H1 (cell line): ENCODE measurements around the gene NR2F1. TPM values are rescaled to one million over a fixed set of nuclear protein-coding genes. Genes with fewer than 3 reads are reported as not detected.

Source experiments
- CTCF ChIA-PET: fragments of 300-600 bp; sonication (Branson Sonifier 250); formaldehyde crosslinking; loops from one replicate; lab custom pipeline; 2021; ENCODE audit not compliant: partially characterized antibody; lab: Charles Lee
- POLR2A ChIA-PET: fragments of 300-600 bp; sonication (Branson Sonifier 250); formaldehyde crosslinking; loops from one replicate; lab custom pipeline; 2021; ENCODE audit warnings: inconsistent platforms; ENCODE audit not compliant: partially characterized antibody; lab: Charles Lee
- DNase-seq, 2 experiments: peaks; one replicate each; pipeline versions ENCODE4 v3.0.0 to v3.0.0-alpha.2; 2010 to 2022; ENCODE audit warnings: low spot score in 2 of 2, low read depth in 1 of 2, mixed read lengths in 1 of 2
- FAIRE-seq: peaks from 2 replicates; lab custom pipeline; 2011; peaks lifted over from hg19 to GRCh38; lab: Jason Lieb, UNC
- H2AFZ ChIP-seq: 2 replicates; pipeline ENCODE4 v1.8.1; 2012; ENCODE audit warnings: low read length, inconsistent platforms
- H2AK5ac ChIP-seq: 2 replicates; pipeline ENCODE4 v1.6.1; 2013; ENCODE audit warnings: low read depth, low read length
- H2BK120ac ChIP-seq: replicated peaks from 2 replicates; pipeline ENCODE3; 2013; ENCODE audit warnings: low read depth, low read length, inconsistent platforms
- H2BK12ac ChIP-seq: 2 replicates; pipeline ENCODE4 v1.6.1; 2013; ENCODE audit warnings: low read depth, low read length
- H2BK15ac ChIP-seq: 2 replicates; pipeline ENCODE4 v1.6.1; 2013; ENCODE audit warnings: low read length
- H2BK20ac ChIP-seq: 2 replicates; pipeline ENCODE4 v1.6.1; 2013; ENCODE audit warnings: low read length
- H2BK5ac ChIP-seq: 2 replicates; pipeline ENCODE4 v1.6.1; 2013; ENCODE audit warnings: low read depth, low read length
- H3K14ac ChIP-seq: 2 replicates; pipeline ENCODE4 v1.6.1; 2013; ENCODE audit warnings: inconsistent platforms; ENCODE audit not compliant: insufficient read length
- H3K18ac ChIP-seq: 2 replicates; pipeline ENCODE4 v1.6.1; 2013; ENCODE audit warnings: low read length; ENCODE audit errors: extremely low read depth
- H3K23ac ChIP-seq: 2 replicates; pipeline ENCODE4 v1.6.1; 2013; ENCODE audit warnings: inconsistent platforms; ENCODE audit not compliant: insufficient read length
- H3K23me2 ChIP-seq: 2 replicates; pipeline ENCODE4 v1.6.1; 2013; ENCODE audit warnings: low read depth, low read length
- H3K27ac ChIP-seq: 2 replicates; pipeline ENCODE4 v1.6.1; 2011; ENCODE audit warnings: low read depth, low read length, inconsistent platforms
- H3K27me3 ChIP-seq, 4 experiments: replicated peaks in 1 of 4; 1 replicate in 1 of 4; 2 replicates in 3 of 4; pipeline versions ENCODE4 v1.6.1 to v1.8.1; 2011 to 2013; ENCODE audit warnings: low read length in 3 of 4, mild to moderate bottlenecking in 3 of 4, inconsistent platforms in 2 of 4, mixed read lengths in 2 of 4, moderate library complexity in 1 of 4; ENCODE audit not compliant: control insufficient read depth in 3 of 4, insufficient read depth in 3 of 4; ENCODE audit errors: extremely low read depth in 1 of 4
- H3K36me3 ChIP-seq, 4 experiments: 2 replicates each; pipeline versions ENCODE4 v1.6.1 to v1.8.1; 2011 to 2013; ENCODE audit warnings: mild to moderate bottlenecking in 4 of 4, low read length in 3 of 4, moderate library complexity in 2 of 4, control low read depth in 1 of 4, inconsistent platforms in 1 of 4; ENCODE audit not compliant: insufficient read depth in 4 of 4, control insufficient read depth in 2 of 4
- H3K4ac ChIP-seq: replicated peaks from 2 replicates; pipeline ENCODE3; 2013; ENCODE audit warnings: low read length, low read depth, mixed read lengths, inconsistent platforms; ENCODE audit not compliant: insufficient read length
- H3K4me1 ChIP-seq, 4 experiments: replicated peaks in 1 of 4; 1 replicate in 1 of 4; 2 replicates in 3 of 4; pipeline versions ENCODE4 v1.6.1 to v1.8.1; 2011 to 2013; ENCODE audit warnings: low read length in 3 of 4, inconsistent platforms in 2 of 4, mixed read lengths in 1 of 4; ENCODE audit not compliant: insufficient read depth in 4 of 4, control insufficient read depth in 3 of 4
- H3K4me2 ChIP-seq, 2 experiments: 2 replicates each; pipeline versions ENCODE4 v1.6.1 to v1.8.1; 2011 to 2013; ENCODE audit warnings: low read depth in 2 of 2, low read length in 2 of 2, control low read depth in 1 of 2, inconsistent platforms in 1 of 2, mild to moderate bottlenecking in 1 of 2; ENCODE audit not compliant: insufficient read depth in 1 of 2
- H3K4me3 ChIP-seq, 4 experiments: fragments of 200-600, 300-600 bp in 1 of 4; sonication (generic), shearing (Covaris generic), sonication (Bioruptor Twin) in 1 of 4; 2 replicates each; pipeline versions ENCODE4 v1.5.1 to v1.8.1; 2011 to 2016; ENCODE audit warnings: low read length in 4 of 4, low read depth in 3 of 4, control low read depth in 2 of 4, inconsistent platforms in 2 of 4, mild to moderate bottlenecking in 2 of 4, mixed read lengths in 1 of 4, moderate library complexity in 1 of 4; ENCODE audit not compliant: insufficient read depth in 2 of 4; ENCODE audit errors: extremely low read depth in 1 of 4
- H3K56ac ChIP-seq: replicated peaks from 2 replicates; pipeline ENCODE3; 2013; ENCODE audit warnings: low read depth, mild to moderate bottlenecking, mixed read lengths, low read length, inconsistent platforms; ENCODE audit not compliant: insufficient read length
- H3K79me1 ChIP-seq: 2 replicates; pipeline ENCODE4 v1.6.1; 2013; ENCODE audit warnings: low read depth, low read length, control low read depth
- H3K79me2 ChIP-seq, 2 experiments: 2 replicates each; pipeline versions ENCODE4 v1.6.1 to v1.8.1; 2012 to 2013; ENCODE audit warnings: low read length in 2 of 2, mild to moderate bottlenecking in 2 of 2, inconsistent platforms in 1 of 2; ENCODE audit not compliant: insufficient read depth in 2 of 2, control insufficient read depth in 1 of 2
- H3K9ac ChIP-seq, 4 experiments: replicated peaks in 1 of 4; 1 replicate in 1 of 4; 2 replicates in 3 of 4; pipeline versions ENCODE4 v1.6.1 to v1.8.1; 2011 to 2013; ENCODE audit warnings: low read depth in 3 of 4, low read length in 3 of 4, control low read depth in 2 of 4, mild to moderate bottlenecking in 2 of 4, moderate library complexity in 2 of 4, inconsistent platforms in 1 of 4; ENCODE audit errors: extremely low read depth in 1 of 4
- H3K9me3 ChIP-seq, 2 experiments: 2 replicates each; pipeline versions ENCODE4 v1.6.1 to v1.8.1; 2012 to 2013; ENCODE audit warnings: mild to moderate bottlenecking in 2 of 2, moderate library complexity in 2 of 2, control low read depth in 1 of 2, inconsistent platforms in 1 of 2, low read depth in 1 of 2, low read length in 1 of 2, mixed read lengths in 1 of 2; ENCODE audit not compliant: insufficient read depth in 2 of 2
- H4K20me1 ChIP-seq, 2 experiments: replicated peaks in 1 of 2; 2 replicates each; pipeline versions ENCODE3 to v1.8.1; 2011 to 2013; ENCODE audit warnings: inconsistent platforms in 2 of 2, low read length in 2 of 2, mild to moderate bottlenecking in 1 of 2; ENCODE audit not compliant: insufficient read depth in 2 of 2, control insufficient read depth in 1 of 2
- H4K5ac ChIP-seq: 2 replicates; pipeline ENCODE4 v1.6.1; 2013; ENCODE audit warnings: low read length, low read depth, mixed read lengths, inconsistent platforms; ENCODE audit not compliant: insufficient read length
- H4K8ac ChIP-seq: 2 replicates; pipeline ENCODE4 v1.8.0; 2013; ENCODE audit warnings: mild to moderate bottlenecking, moderate library complexity, low read length, inconsistent platforms; ENCODE audit not compliant: insufficient read depth; ENCODE audit errors: extremely low read depth
- H4K91ac ChIP-seq: replicated peaks from 2 replicates; pipeline ENCODE3; 2013; ENCODE audit warnings: low read length, mixed read lengths, inconsistent platforms; ENCODE audit not compliant: insufficient read length
- CREB1 ChIP-seq: IDR thresholded peaks from 2 replicates; pipeline ENCODE4 v1.6.1; 2012; ENCODE audit warnings: inconsistent platforms
- FOSL1 ChIP-seq: IDR thresholded peaks from 2 replicates; pipeline ENCODE4 v1.6.1; 2011; ENCODE audit warnings: mild to moderate bottlenecking, low read depth, low read length, moderate library complexity; ENCODE audit not compliant: insufficient read depth
- HDAC6 ChIP-seq: IDR thresholded peaks from one replicate; pipeline ENCODE4 v1.7.1; 2012; ENCODE audit warnings: low read depth, mild to moderate bottlenecking, inconsistent platforms, low read length, moderate library complexity
- RAD21 ChIP-seq, 2 experiments: IDR thresholded peaks in 1 of 2; conservative IDR thresholded peaks in 1 of 2; 2 replicates each; pipeline ENCODE4 v1.6.1; 2011; ENCODE audit warnings: low read depth in 2 of 2, low read length in 2 of 2, improper control_type of control experiment in 1 of 2, inconsistent platforms in 1 of 2, mild to moderate bottlenecking in 1 of 2, moderate library complexity in 1 of 2
- RNF2 ChIP-seq: fragments of 200-900, 300-1000 bp; sonication (generic); IDR thresholded peaks from 2 replicates; pipeline ENCODE4 v1.7.1; 2016; ENCODE audit warnings: borderline replicate concordance, low read depth, mild to moderate bottlenecking, antibody characterized with exemption, low read length; ENCODE audit not compliant: poor library complexity, severe bottlenecking; ENCODE audit errors: missing control alignments
- SIRT6 ChIP-seq: IDR thresholded peaks from one replicate; pipeline ENCODE4 v1.7.1; 2012; ENCODE audit warnings: low read length, inconsistent platforms
- SP2 ChIP-seq: IDR thresholded peaks from 2 replicates; pipeline ENCODE4 v1.6.1; 2012; ENCODE audit warnings: mild to moderate bottlenecking, low read length, inconsistent platforms
- USF2 ChIP-seq: IDR thresholded peaks from 2 replicates; pipeline ENCODE4 v1.6.1; 2011; ENCODE audit warnings: low read length, improper control_type of control experiment
- WGBS, 2 experiments: shearing (Covaris generic) in 1 of 2; methylation state at CpG; one replicate each; pipeline versions ENCODE4 v1.1.6 to v1.1.7; 2013 to 2015; ENCODE audit warnings: low lambda C conversion rate in 2 of 2, mixed read lengths in 2 of 2, inconsistent platforms in 1 of 2, low coverage in 1 of 2, missing lambda C conversion rate in 1 of 2; ENCODE audit not compliant: insufficient replicate concordance in 2 of 2, insufficient coverage in 1 of 2, insufficient read length in 1 of 2; ENCODE audit errors: extremely low coverage in 1 of 2, missing lambda C conversion rate in 1 of 2; 5-methylcytosine and 5-hydroxymethylcytosine counted together
- polyA plus RNA-seq, 7 experiments: library from polyadenylated mRNA; depleted of rRNA in 3 of 7; stranded (reverse) in 5 of 7; unstranded in 2 of 7; fragments of >200 nt in 5 of 7; fragments of 200-250 nt in 2 of 7; gene quantifications; 1 replicate in 5 of 7; 2 replicates in 1 of 7; 4 replicates in 1 of 7; pipeline versions ENCODE4 v1.2.1 to v1.2.3, GENCODE V29; 2011 to 2013; ENCODE audit warnings: missing spikeins in 2 of 7, mixed read lengths in 2 of 7
- total RNA-seq: library from RNA; stranded (reverse); fragmentation: NEBNext Ultra II Directional; extraction: Animal tissue kit (Norgen Biotek cat#: 25700); gene quantifications from 2 replicates; pipeline ENCODE4 v1.2.1, GENCODE V29; 2021

Gene NR2F1
- total and polyA plus RNA-seq, 2 of the 8 experiments (the other 6 are each of a cell fraction or from before 2014, with no cell fraction given): not detected

GRCh38 chr5:93591323-93591945, 8.4 kb downstream of the NR2F1 start:
- H2AFZ ChIP-seq: no peak overlapping the region
- no peak overlapping the region for H3K56ac ChIP-seq
- H4K91ac ChIP-seq: no peak overlapping the region
- no peak overlapping the region for H3K4ac ChIP-seq
- H3K36me3 ChIP-seq: peaks cover 0 to 7% (median 0%) of the 10 kb centered on the region in 4 experiments; a peak in 1 of 8 replicates
- H3K79me1 ChIP-seq: no peaks in the 10 kb centered on the region
- H2BK20ac ChIP-seq: no peak overlapping the region
- peaks cover 92 to 100% (median 98%) of the 10 kb centered on the region in 4 experiments for H3K27me3 ChIP-seq
- peaks cover 0 to 27% (median 20%) of the 10 kb centered on the region in 4 experiments; a peak in 5 of 7 replicates for H3K4me1 ChIP-seq
- H3K18ac ChIP-seq: no peak overlapping the region
- CTCF ChIA-PET: interaction anchor here (0.6 to 4.5 kb wide), 9 partner anchors 8 to 1071 kb away, joined by 3 to 15 read pairs (median 3); partner anchors contain the start of gene NR2F1-AS1
- no peak overlapping the region for H2BK12ac ChIP-seq
- POLR2A ChIA-PET: no interaction called here
- DNase-seq (no peak), FAIRE-seq (no peak)
- H4K5ac ChIP-seq: no peak overlapping the region
- no peak overlapping the region for H3K14ac ChIP-seq
- no peak overlapping the region for H4K8ac ChIP-seq
- no peaks in the 10 kb centered on the region; the same call in 1 of the 2 replicates for H3K23me2 ChIP-seq
- peaks cover 17 to 36% of the 10 kb centered on the region in 2 experiments for H4K20me1 ChIP-seq
- no peak overlapping the region for H3K9ac ChIP-seq
- H2BK120ac ChIP-seq: no peak overlapping the region
- no peaks in the 10 kb centered on the region for H3K79me2 ChIP-seq
- H2BK15ac ChIP-seq: no peak overlapping the region
- no peak overlapping the region for H3K4me2 ChIP-seq
- H3K9me3 ChIP-seq: no peaks in the 10 kb centered on the region
- no peak overlapping the region for H3K23ac ChIP-seq
- no peak overlapping the region for H2AK5ac ChIP-seq
- WGBS, 2 experiments: 57% methylated on average over 4 of the region's 4 CpGs; no CpG with 5 or more reads in 1 of the 2 experiments
- H3K27ac ChIP-seq: no peak overlapping the region
- no peak overlapping the region for H3K4me3 ChIP-seq
- no peak overlapping the region for H2BK5ac ChIP-seq
- TF ChIP-seq RAD21 (IDR thresholded peaks at IDR 0.05 in 1 of 2, conservative IDR thresholded peaks at IDR 0.05 in 1 of 2; ENCODE audit: low read depth in 2 of 2, low read length in 2 of 2) (no peak), RNF2 (peak; percentile 86), SIRT6 (no peak), HDAC6 (no peak), USF2 (no peak), SP2 (no peak), CREB1 (no peak), FOSL1 (no peak)
